ENCODE data around the gene HNRNPUL2.
A peak's percentile ranks its signal among the peaks of the same experiment; 100 is the strongest.
"Not testable (repeated sequence)": the region's sequence is repeated elsewhere in the genome, so short reads cannot be mapped to it uniquely, and the experiment has no call there.

Gene HNRNPUL2

GRCh38 chr11:62715150-62716130 lies 11.8 kb downstream of the HNRNPUL2 start:
- no peak for ATAC-seq
- Mint-ChIP-seq H3K9me3 (no peaks in the 10 kb centered on the region), H3K27ac (peak overlapping the region; percentile 75), H3K36me3 (peaks cover 76% of the 10 kb centered on the region), H3K4me3 (no peak overlapping the region), H3K4me1 (peaks cover 27% of the 10 kb centered on the region), H3K27me3 (no peaks in the 10 kb centered on the region)

GRCh38 chr11:62713343-62713742 lies 13.9 kb downstream of the HNRNPUL2 start:
- ATAC-seq = no peak
- Mint-ChIP-seq H3K9me3 (no peaks in the 10 kb centered on the region), H3K4me3 (no peak overlapping the region), H3K27ac (peak overlapping the region; percentile 75), H3K27me3 (no peaks in the 10 kb centered on the region), H3K36me3 (peaks cover 67% of the 10 kb centered on the region), H3K4me1 (peaks cover 42% of the 10 kb centered on the region)

GRCh38 chr11:62712861-62713260 lies 14.4 kb downstream of the HNRNPUL2 start:
- Mint-ChIP-seq H3K4me1 (peaks cover 47% of the 10 kb centered on the region), H3K9me3 (no peaks in the 10 kb centered on the region), H3K4me3 (no peak overlapping the region), H3K36me3 (peaks cover 63% of the 10 kb centered on the region), H3K27me3 (no peaks in the 10 kb centered on the region), H3K27ac (peak overlapping the region; percentile 75)
- no peak for ATAC-seq

GRCh38 chr11:62712276-62712812 lies 14.9 kb downstream of the HNRNPUL2 start:
- Mint-ChIP-seq H3K9me3 (no peaks in the 10 kb centered on the region), H3K27me3 (no peaks in the 10 kb centered on the region), H3K27ac (peak overlapping the region; percentile 75), H3K4me1 (peaks cover 52% of the 10 kb centered on the region), H3K4me3 (no peak overlapping the region), H3K36me3 (peaks cover 58% of the 10 kb centered on the region)
- no peak for ATAC-seq

- Mint-ChIP-seq H3K4me3 (peak overlapping the region; percentile 93), H3K36me3 (peaks cover 42% of the 10 kb centered on the region), H3K9me3 (no peaks in the 10 kb centered on the region), H3K4me1 (peaks cover 69% of the 10 kb centered on the region), H3K27me3 (no peaks in the 10 kb centered on the region), H3K27ac (peak overlapping the region; percentile 90)
- no peak for ATAC-seq
These were observed 17.3 kb downstream of the HNRNPUL2 start for GRCh38 chr11:62710001-62710345.

GRCh38 chr11:62709247-62710000 lies 17.8 kb downstream of the HNRNPUL2 start:
- Mint-ChIP-seq H3K4me3 (peak overlapping the region; percentile 93), H3K9me3 (no peaks in the 10 kb centered on the region), H3K36me3 (peaks cover 36% of the 10 kb centered on the region), H3K27me3 (no peaks in the 10 kb centered on the region), H3K4me1 (peaks cover 69% of the 10 kb centered on the region), H3K27ac (peak overlapping the region; percentile 90)
- peak; percentile 92 for ATAC-seq

GRCh38 chr11:62708793-62709192 lies 18.5 kb downstream of the HNRNPUL2 start:
- ATAC-seq = peak; percentile 3
- H3K27ac Mint-ChIP-seq = peak overlapping the region; percentile 90

GRCh38 chr11:62708392-62708791 lies 18.9 kb downstream of the HNRNPUL2 start:
- Mint-ChIP-seq H3K27ac (peak overlapping the region; percentile 90), H3K36me3 (peaks cover 27% of the 10 kb centered on the region), H3K27me3 (no peaks in the 10 kb centered on the region), H3K4me1 (peaks cover 65% of the 10 kb centered on the region), H3K4me3 (peak overlapping the region; percentile 93), H3K9me3 (no peaks in the 10 kb centered on the region)
- no peak for ATAC-seq

More at GRCh38 chr11:62708793-62709192, 18.5 kb downstream of the HNRNPUL2 start:
- H3K27me3 Mint-ChIP-seq = no peaks in the 10 kb centered on the region
- H3K9me3 Mint-ChIP-seq = no peaks in the 10 kb centered on the region
- H3K4me3 Mint-ChIP-seq = peak overlapping the region; percentile 93
- peaks cover 69% of the 10 kb centered on the region for H3K4me1 Mint-ChIP-seq
- peaks cover 31% of the 10 kb centered on the region for H3K36me3 Mint-ChIP-seq

GRCh38 chr11:62707277-62707861 lies 19.9 kb downstream of the HNRNPUL2 start, which contains the start of the genes BSCL2 and GNG3:
BSCL2 (minus strand) TSS chr11:62707424; CDS start chr11:62707195, 229 bp downstream.
GNG3 (plus strand) TSS chr11:62707676; CDS start chr11:62708296, 620 bp downstream.
- H3K4me1 Mint-ChIP-seq = peaks cover 57% of the 10 kb centered on the region
- H3K4me3 Mint-ChIP-seq = peak within 1 kb of the TSS; percentile 98
- H3K36me3 Mint-ChIP-seq = peaks cover 22% of the 10 kb centered on the region
- H3K27me3 Mint-ChIP-seq = no peaks in the 10 kb centered on the region
- H3K27ac Mint-ChIP-seq = peak within 1 kb of the TSS; percentile 90
- H3K9me3 Mint-ChIP-seq = no peaks in the 10 kb centered on the region
- no peak for ATAC-seq

GRCh38 chr11:62706850-62707247 lies 20.4 kb downstream of the HNRNPUL2 start:
- ATAC-seq = no peak
- Mint-ChIP-seq H3K9me3 (no peaks in the 10 kb centered on the region), H3K27ac (peak overlapping the region; percentile 86), H3K4me3 (peak overlapping the region; percentile 98), H3K36me3 (peaks cover 23% of the 10 kb centered on the region), H3K4me1 (peaks cover 56% of the 10 kb centered on the region), H3K27me3 (no peaks in the 10 kb centered on the region)

GRCh38 chr11:62705880-62706849 lies 21.1 kb downstream of the HNRNPUL2 start:
- Mint-ChIP-seq H3K36me3 (peaks cover 25% of the 10 kb centered on the region), H3K27ac (peak overlapping the region; percentile 86), H3K27me3 (no peaks in the 10 kb centered on the region), H3K4me3 (peak overlapping the region; percentile 98), H3K9me3 (no peaks in the 10 kb centered on the region), H3K4me1 (peaks cover 56% of the 10 kb centered on the region)
- ATAC-seq = peak; percentile 89

GRCh38 chr11:62705413-62705812 lies 21.8 kb downstream of the HNRNPUL2 start:
- no peaks in the 10 kb centered on the region for H3K27me3 Mint-ChIP-seq
- peaks cover 54% of the 10 kb centered on the region for H3K4me1 Mint-ChIP-seq
- H3K27ac Mint-ChIP-seq = peak overlapping the region; percentile 86
- ATAC-seq = no peak
- H3K36me3 Mint-ChIP-seq = peaks cover 21% of the 10 kb centered on the region
- H3K9me3 Mint-ChIP-seq = no peaks in the 10 kb centered on the region
- H3K4me3 Mint-ChIP-seq = peak overlapping the region; percentile 98

- not testable (repeated sequence) for H3K9me3 Mint-ChIP-seq, H3K27ac Mint-ChIP-seq, H3K27me3 Mint-ChIP-seq, H3K4me3 Mint-ChIP-seq, ATAC-seq
- Mint-ChIP-seq H3K4me1 (peaks cover 45% of the 10 kb centered on the region), H3K36me3 (peaks cover 16% of the 10 kb centered on the region)
These were observed 23.3 kb downstream of the HNRNPUL2 start for GRCh38 chr11:62703921-62704320.

- Mint-ChIP-seq H3K27ac (no peak overlapping the region), H3K4me1 (peaks cover 28% of the 10 kb centered on the region)
These were observed 25.0 kb downstream of the HNRNPUL2 start for GRCh38 chr11:62702246-62702645.

More at GRCh38 chr11:62702246-62702645, 25.0 kb downstream of the HNRNPUL2 start:
- Mint-ChIP-seq H3K9me3 (no peaks in the 10 kb centered on the region), H3K36me3 (peaks cover 16% of the 10 kb centered on the region), H3K27me3 (no peaks in the 10 kb centered on the region), H3K4me3 (no peak overlapping the region)
- ATAC-seq = no peak

Data from stimulated activated memory B cell treated with anti-CD40 and anti-IgM and Interleukin-4, amounts not matched to agents 10 μg/mL and 1 μg/mL and 100 μg/mL, for 72 hours (primary cell).